ENCODE results near the gene RPS25. TPM values are rescaled to one million over a fixed set of nuclear protein-coding genes. Genes with fewer than 3 reads are reported as not detected.

RPS25 gene
- total RNA-seq (1,502 and 1,568 TPM in 2 replicates), polyA plus RNA-seq (1,058 and 1,100 TPM in 2 replicates)

GRCh38 chr11:119018074-119018938, at the start of gene RPS25, which contains the start of gene TRAPPC4:
Gene RPS25, minus strand, starts transcription at chr11:119018343. Its CDS starts 59 bp downstream, at chr11:119018284.
Gene TRAPPC4, plus strand, starts transcription at chr11:119018766. Its CDS starts 30 bp downstream, at chr11:119018796.
- H3K36me3 ChIP-seq (replicated peaks; ENCODE audit: insufficient read depth, low read depth): no peaks in the 10 kb centered on the region
- peak within 1 kb of the TSS; percentile 86 for H3K27ac ChIP-seq
- peak within 1 kb of the TSS; percentile 91 for H3K4me2 ChIP-seq
- H3K27me3 ChIP-seq: no peaks in the 10 kb centered on the region
- DNase-seq (ENCODE audit: low spot score): peak; percentile 97
- WGBS (ENCODE audit: low lambda C conversion rate, missing lambda C conversion rate): under 1% methylated on average over 58 of the region's 63 CpGs
- peaks cover 64% of the 10 kb centered on the region for H3K79me2 ChIP-seq
- peaks cover 7% of the 10 kb centered on the region for H4K20me1 ChIP-seq (ENCODE audit: insufficient read depth, poor library complexity, severe bottlenecking)
- no peaks in the 10 kb centered on the region for H3K9me3 ChIP-seq (ENCODE audit: low read depth)
- peak within 1 kb of the TSS; percentile 56 for H3K4me3 ChIP-seq
- H3K4me1 ChIP-seq (ENCODE audit: insufficient read depth): peaks cover 35% of the 10 kb centered on the region
- H2AFZ ChIP-seq: peak within 1 kb of the TSS; percentile 58
- H3K9me2 ChIP-seq (replicated peaks; ENCODE audit: insufficient read depth): no peaks in the 10 kb centered on the region
- TF ChIP-seq EZH2phosphoT487 (IDR thresholded peaks at IDR 0.05; ENCODE audit: low read depth, severe bottlenecking, unreplicated experiment) (no peak), EZH2 (IDR thresholded peaks at IDR 0.05; ENCODE audit: borderline replicate concordance) (no peak)
- TF ChIP-seq, protein P1, sequence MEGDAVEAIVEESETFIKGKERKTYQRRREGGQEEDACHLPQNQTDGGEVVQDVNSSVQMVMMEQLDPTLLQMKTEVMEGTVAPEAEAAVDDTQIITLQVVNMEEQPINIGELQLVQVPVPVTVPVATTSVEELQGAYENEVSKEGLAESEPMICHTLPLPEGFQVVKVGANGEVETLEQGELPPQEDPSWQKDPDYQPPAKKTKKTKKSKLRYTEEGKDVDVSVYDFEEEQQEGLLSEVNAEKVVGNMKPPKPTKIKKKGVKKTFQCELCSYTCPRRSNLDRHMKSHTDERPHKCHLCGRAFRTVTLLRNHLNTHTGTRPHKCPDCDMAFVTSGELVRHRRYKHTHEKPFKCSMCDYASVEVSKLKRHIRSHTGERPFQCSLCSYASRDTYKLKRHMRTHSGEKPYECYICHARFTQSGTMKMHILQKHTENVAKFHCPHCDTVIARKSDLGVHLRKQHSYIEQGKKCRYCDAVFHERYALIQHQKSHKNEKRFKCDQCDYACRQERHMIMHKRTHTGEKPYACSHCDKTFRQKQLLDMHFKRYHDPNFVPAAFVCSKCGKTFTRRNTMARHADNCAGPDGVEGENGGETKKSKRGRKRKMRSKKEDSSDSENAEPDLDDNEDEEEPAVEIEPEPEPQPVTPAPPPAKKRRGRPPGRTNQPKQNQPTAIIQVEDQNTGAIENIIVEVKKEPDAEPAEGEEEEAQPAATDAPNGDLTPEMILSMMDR (IDR thresholded peaks at IDR 0.05; ENCODE audit: poor library complexity): no peak

- 1% methylated on average over 49 of the region's 49 CpGs for WGBS (ENCODE audit: low lambda C conversion rate, missing lambda C conversion rate)
- H3K4me1 ChIP-seq (ENCODE audit: insufficient read depth): peaks cover 3% of the 10 kb centered on the region
- TF ChIP-seq EZH2 (IDR thresholded peaks at IDR 0.05; ENCODE audit: borderline replicate concordance): no peak
- no peak for TF ChIP-seq EZH2phosphoT487 (IDR thresholded peaks at IDR 0.05; ENCODE audit: low read depth, severe bottlenecking, unreplicated experiment)
- TF ChIP-seq, protein P1 (IDR thresholded peaks at IDR 0.05; ENCODE audit: poor library complexity): no peak
Measured at GRCh38 chr11:119067371-119068222, 49.5 kb upstream of the RPS25 start, which contains the start of gene VPS11. Gene VPS11, plus strand, starts transcription at chr11:119067818. Its CDS starts 6 bp downstream, at chr11:119067824.

DNA sequence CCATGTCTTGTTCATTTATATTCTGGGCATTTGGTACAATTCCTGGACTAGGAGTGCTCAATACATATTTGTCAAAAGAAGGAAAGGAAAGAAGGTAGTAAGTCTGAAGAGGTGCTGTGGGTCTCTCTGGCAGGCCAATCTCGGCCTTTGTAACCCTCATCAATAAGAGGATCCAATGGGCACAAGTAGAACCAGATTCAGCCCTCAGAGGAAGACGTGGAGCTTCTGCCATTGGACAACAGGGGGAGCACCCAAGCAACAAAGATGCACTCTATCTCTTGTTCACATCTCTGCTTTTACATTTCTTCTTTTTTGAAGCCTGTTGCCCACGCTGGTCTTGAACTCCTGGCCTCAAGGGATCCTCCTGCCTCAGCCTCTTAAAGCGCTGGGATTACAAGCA, 47.2 kb upstream of the RPS25 start:
- H3K79me2 ChIP-seq: peaks cover 41% of the 10 kb centered on the region
- no peak for DNase-seq (ENCODE audit: low spot score)
- TF ChIP-seq EZH2 (IDR thresholded peaks at IDR 0.05; ENCODE audit: borderline replicate concordance): no peak
- TF ChIP-seq, protein P1 (IDR thresholded peaks at IDR 0.05; ENCODE audit: poor library complexity): peak; percentile 15
- H3K27ac ChIP-seq: no peak overlapping the region
- H3K9me2 ChIP-seq (replicated peaks; ENCODE audit: insufficient read depth): no peaks in the 10 kb centered on the region
- peaks cover 3% of the 10 kb centered on the region for H3K4me1 ChIP-seq (ENCODE audit: insufficient read depth)
- no peaks in the 10 kb centered on the region for H3K36me3 ChIP-seq (replicated peaks; ENCODE audit: insufficient read depth, low read depth)
- H2AFZ ChIP-seq: no peak overlapping the region
- H3K4me2 ChIP-seq: no peak overlapping the region
- no peaks in the 10 kb centered on the region for H3K27me3 ChIP-seq
- no peak overlapping the region for H3K4me3 ChIP-seq
- 70% methylated on average over 4 of the region's 4 CpGs for WGBS (ENCODE audit: low lambda C conversion rate, missing lambda C conversion rate)
- no peaks in the 10 kb centered on the region for H4K20me1 ChIP-seq (ENCODE audit: insufficient read depth, poor library complexity, severe bottlenecking)
- H3K9me3 ChIP-seq (ENCODE audit: low read depth): no peaks in the 10 kb centered on the region

More at GRCh38 chr11:119067371-119068222, 49.5 kb upstream of the RPS25 start, which contains the start of gene VPS11:
- no peaks in the 10 kb centered on the region for H4K20me1 ChIP-seq (ENCODE audit: insufficient read depth, poor library complexity, severe bottlenecking)
- no peaks in the 10 kb centered on the region for H3K36me3 ChIP-seq (replicated peaks; ENCODE audit: insufficient read depth, low read depth)
- peaks cover 41% of the 10 kb centered on the region for H3K79me2 ChIP-seq
- H3K9me3 ChIP-seq (ENCODE audit: low read depth): no peaks in the 10 kb centered on the region
- peak within 1 kb of the TSS; percentile 76 for H3K27ac ChIP-seq
- peak; percentile 99 for DNase-seq (ENCODE audit: low spot score)
- no peaks in the 10 kb centered on the region for H3K9me2 ChIP-seq (replicated peaks; ENCODE audit: insufficient read depth)
- H3K27me3 ChIP-seq: no peaks in the 10 kb centered on the region
- peak within 1 kb of the TSS; percentile 50 for H3K4me3 ChIP-seq
- H3K4me2 ChIP-seq: peak within 1 kb of the TSS; percentile 77
- H2AFZ ChIP-seq: peak within 1 kb of the TSS; percentile 79

Measured in hepatocyte (in vitro differentiated cells).